LNCAP (cell line): ENCODE results near the gene PER3.

Experiments used
- CTCF ChIP-seq: fragments of 450-650 bp; IDR thresholded peaks from 2 replicates; pipeline ENCODE4 v1.5.1; 2017; ENCODE audit warnings: mild to moderate bottlenecking

PER3 gene

GRCh38 chr1:7842517-7842916 lies 58.4 kb downstream of the PER3 start:
- no peak for TF ChIP-seq CTCF

- TF ChIP-seq CTCF, result no peak
These were observed 61.7 kb downstream of the PER3 start for GRCh38 chr1:7845761-7846160.

GRCh38 chr1:7846656-7847055 lies 62.6 kb downstream of the PER3 start:
- no peak for TF ChIP-seq CTCF

GRCh38 chr1:7847599-7847998 lies 63.5 kb downstream of the PER3 start:
- TF ChIP-seq CTCF, result no peak

- no peak for TF ChIP-seq CTCF
These were observed 66.7 kb downstream of the PER3 start for GRCh38 chr1:7850786-7851185.

GRCh38 chr1:7852804-7853683 lies 69.0 kb downstream of the PER3 start, which contains the start of gene UTS2:
Gene UTS2, minus strand, starts transcription at chr1:7853065. Its CDS starts 62 bp downstream, at chr1:7853003.
- TF ChIP-seq CTCF, result no peak

- TF ChIP-seq CTCF, result no peak
These were observed 69.6 kb downstream of the PER3 start for GRCh38 chr1:7853684-7854026.

GRCh38 chr1:7856345-7856744 lies 72.3 kb downstream of the PER3 start:
- no peak for TF ChIP-seq CTCF
